Stimulated activated naive CD8-positive, alpha-beta T cell treated with anti-CD3 and anti-CD28 coated beads, Interleukin-15, amount 100 ng/mL, for 72 hours (primary cell): Measurements from ENCODE around the gene ZNF544.

Experiments
- ATAC-seq: fragments of 150-1000 bp; cut with Tn5 transposase; 2 replicates; pipeline ENCODE4 v1.10.0; 2021; ENCODE audit warnings: mild to moderate bottlenecking, moderate library complexity
- DNase-seq, 2 donors: peaks; one replicate each; pipeline ENCODE4 v3.0.0; 2021 to 2022
- H3K27ac Mint-ChIP-seq, 2 donors: one replicate each; pipeline ENCODE4 v1.8.0; 2022; ENCODE audit warnings: mild to moderate bottlenecking in 2 of 2, mixed read lengths in 2 of 2, moderate library complexity in 2 of 2
- H3K27me3 Mint-ChIP-seq: one replicate; pipeline ENCODE4 v1.8.0; 2022; ENCODE audit warnings: mixed read lengths
- H3K4me1 Mint-ChIP-seq: one replicate; pipeline ENCODE4 v1.8.0; 2022; ENCODE audit warnings: mild to moderate bottlenecking, mixed read lengths
- H3K4me3 Mint-ChIP-seq, 2 donors: one replicate each; pipeline ENCODE4 v1.8.0; 2022; ENCODE audit warnings: mild to moderate bottlenecking in 2 of 2, mixed read lengths in 2 of 2, moderate library complexity in 1 of 2
- H3K9me3 Mint-ChIP-seq, 2 donors: one replicate each; pipeline ENCODE4 v1.8.0; 2022; ENCODE audit warnings: mixed read lengths in 2 of 2

The ZNF544 gene

GRCh38 chr19:58277748-58278540, 49.2 kb downstream of the ZNF544 start:
- Mint-ChIP-seq H3K4me3 (peak overlapping the region; percentile 85 to 91), H3K9me3 (peaks cover 8 to 37% of the 10 kb centered on the region in 2 donors), H3K27me3 (no peaks in the 10 kb centered on the region), H3K27ac (peak overlapping the region; percentile 91 to 98), H3K4me1 (peaks cover 36% of the 10 kb centered on the region)
- peak; percentile 11 for ATAC-seq
- DNase-seq = no peak

- peak; percentile 97 to 99 for DNase-seq
- Mint-ChIP-seq H3K27ac (peak within 1 kb of the TSS; percentile 91 to 98), H3K4me1 (peaks cover 36% of the 10 kb centered on the region), H3K27me3 (no peaks in the 10 kb centered on the region), H3K4me3 (peak within 1 kb of the TSS; percentile 85 to 91), H3K9me3 (peaks cover 8 to 37% of the 10 kb centered on the region in 2 donors)
- peak; percentile 97 for ATAC-seq
These were observed 49.9 kb downstream of the ZNF544 start, which contains the start of gene ZNF8 for GRCh38 chr19:58278541-58279041. Gene ZNF8 (plus strand): TSS chr19:58278955. CDS start chr19:58279082, 127 bp downstream.

GRCh38 chr19:58279042-58279924, 50.6 kb downstream of the ZNF544 start:
- DNase-seq (peak; percentile 34 to 66), ATAC-seq (peak; percentile 32)
- Mint-ChIP-seq H3K4me3 (peak overlapping the region; percentile 85 to 91), H3K9me3 (peaks cover 5 to 33% of the 10 kb centered on the region in 2 donors), H3K4me1 (peaks cover 36% of the 10 kb centered on the region), H3K27me3 (no peaks in the 10 kb centered on the region), H3K27ac (peak overlapping the region; percentile 91 to 98)

GRCh38 chr19:58279925-58280316, 51.2 kb downstream of the ZNF544 start:
- Mint-ChIP-seq H3K27ac (peak overlapping the region; percentile 88 to 91), H3K4me3 (peak overlapping the region; percentile 85 to 91), H3K4me1 (peaks cover 36% of the 10 kb centered on the region), H3K9me3 (peaks cover 4 to 27% of the 10 kb centered on the region in 2 donors), H3K27me3 (no peaks in the 10 kb centered on the region)
- ATAC-seq (no peak), DNase-seq (no peak)

GRCh38 chr19:58284199-58284598, 55.5 kb downstream of the ZNF544 start:
- ATAC-seq (no peak), DNase-seq (no peak)
- H3K4me1 Mint-ChIP-seq = peaks cover 25% of the 10 kb centered on the region
- H3K27ac Mint-ChIP-seq = peak overlapping the region in 1 of 2 donors; percentile 42
- H3K4me3 Mint-ChIP-seq = no peak overlapping the region
- H3K27me3 Mint-ChIP-seq = no peaks in the 10 kb centered on the region
- H3K9me3 Mint-ChIP-seq = peaks cover 0 to 20% of the 10 kb centered on the region in 2 donors

- H3K4me3 Mint-ChIP-seq = no peak overlapping the region
- H3K4me1 Mint-ChIP-seq = no peaks in the 10 kb centered on the region
- ATAC-seq (no peak), DNase-seq (no peak)
- H3K27me3 Mint-ChIP-seq = no peaks in the 10 kb centered on the region
- no peak overlapping the region for H3K27ac Mint-ChIP-seq
- peaks cover 15 to 50% of the 10 kb centered on the region in 2 donors for H3K9me3 Mint-ChIP-seq
These were observed 63.2 kb downstream of the ZNF544 start for GRCh38 chr19:58291943-58292342.

- H3K27ac Mint-ChIP-seq = no peak overlapping the region
- peaks cover 15 to 45% of the 10 kb centered on the region in 2 donors for H3K9me3 Mint-ChIP-seq
These were observed 66.1 kb downstream of the ZNF544 start for GRCh38 chr19:58294743-58295374.

GRCh38 chr19:58296104-58296503, 67.4 kb downstream of the ZNF544 start:
- ATAC-seq = no peak
- H3K9me3 Mint-ChIP-seq = peaks cover 15 to 48% of the 10 kb centered on the region in 2 donors
- no peak for DNase-seq

More at GRCh38 chr19:58294743-58295374, 66.1 kb downstream of the ZNF544 start:
- DNase-seq = no peak
- Mint-ChIP-seq H3K27me3 (no peaks in the 10 kb centered on the region), H3K4me3 (no peak overlapping the region), H3K4me1 (no peaks in the 10 kb centered on the region)
- ATAC-seq = no peak

GRCh38 chr19:58300620-58301019, 71.9 kb downstream of the ZNF544 start:
- peaks cover 5 to 10% of the 10 kb centered on the region in 2 donors for H3K9me3 Mint-ChIP-seq
- no peak for DNase-seq
- no peak overlapping the region for H3K4me3 Mint-ChIP-seq
- peaks cover 13% of the 10 kb centered on the region for H3K4me1 Mint-ChIP-seq
- ATAC-seq = no peak
- H3K27me3 Mint-ChIP-seq = no peaks in the 10 kb centered on the region
- no peak overlapping the region for H3K27ac Mint-ChIP-seq

More at GRCh38 chr19:58296104-58296503, 67.4 kb downstream of the ZNF544 start:
- H3K27ac Mint-ChIP-seq = no peak overlapping the region
- H3K27me3 Mint-ChIP-seq = no peaks in the 10 kb centered on the region
- no peak overlapping the region for H3K4me3 Mint-ChIP-seq
- H3K4me1 Mint-ChIP-seq = no peaks in the 10 kb centered on the region

- Mint-ChIP-seq H3K9me3 (peaks cover 5 to 10% of the 10 kb centered on the region in 2 donors), H3K4me3 (peak overlapping the region; percentile 91 to 92), H3K27ac (peak overlapping the region in 1 of 2 donors; percentile 97), H3K27me3 (no peaks in the 10 kb centered on the region), H3K4me1 (peaks cover 46% of the 10 kb centered on the region)
- ATAC-seq (no peak), DNase-seq (no peak)
These were observed 75.5 kb downstream of the ZNF544 start for GRCh38 chr19:58304255-58304654.

GRCh38 chr19:58304748-58305064, 76.0 kb downstream of the ZNF544 start:
- peak overlapping the region; percentile 91 to 92 for H3K4me3 Mint-ChIP-seq
- DNase-seq (no peak), ATAC-seq (peak; percentile 10)
- peaks cover 50% of the 10 kb centered on the region for H3K4me1 Mint-ChIP-seq
- peaks cover 5 to 10% of the 10 kb centered on the region in 2 donors for H3K9me3 Mint-ChIP-seq
- H3K27me3 Mint-ChIP-seq = no peaks in the 10 kb centered on the region
- H3K27ac Mint-ChIP-seq = peak overlapping the region; percentile 10 to 97

GRCh38 chr19:58305065-58305931, 76.6 kb downstream of the ZNF544 start, which contains the start of gene ERVK3-1:
Gene ERVK3-1 (plus strand): TSS chr19:58305377. CDS start chr19:58312169, 6,792 bp downstream.
- Mint-ChIP-seq H3K9me3 (peaks cover 5 to 10% of the 10 kb centered on the region in 2 donors), H3K27me3 (no peaks in the 10 kb centered on the region), H3K4me3 (peak within 1 kb of the TSS; percentile 91 to 92), H3K27ac (peak within 1 kb of the TSS; percentile 97), H3K4me1 (peaks cover 56% of the 10 kb centered on the region)
- ATAC-seq (peak; percentile 98), DNase-seq (peak; percentile 93 to 97)

GRCh38 chr19:58305932-58306323, 77.2 kb downstream of the ZNF544 start:
- Mint-ChIP-seq H3K4me3 (peak overlapping the region; percentile 91 to 92), H3K27ac (peak overlapping the region; percentile 2 to 97), H3K9me3 (peaks cover 4 to 5% of the 10 kb centered on the region in 2 donors), H3K27me3 (no peaks in the 10 kb centered on the region), H3K4me1 (peaks cover 62% of the 10 kb centered on the region)
- DNase-seq = no peak
- no peak for ATAC-seq

GRCh38 chr19:58307736-58308135, 79.0 kb downstream of the ZNF544 start:
- H3K27me3 Mint-ChIP-seq = no peaks in the 10 kb centered on the region

More at GRCh38 chr19:58307736-58308135, 79.0 kb downstream of the ZNF544 start:
- peaks cover 62% of the 10 kb centered on the region for H3K4me1 Mint-ChIP-seq
- peak overlapping the region; percentile 66 to 72 for H3K27ac Mint-ChIP-seq
- H3K9me3 Mint-ChIP-seq = peaks cover 0 to 5% of the 10 kb centered on the region in 2 donors
- H3K4me3 Mint-ChIP-seq = peak overlapping the region in 1 of 2 donors; percentile 30
- ATAC-seq = no peak
- DNase-seq = no peak
